ENCODE data around the gene ZNF529. TPM values are rescaled to one million over a fixed set of nuclear protein-coding genes. Genes with fewer than 3 reads are reported as not detected.

Gene ZNF529
- total RNA-seq, 1 donor from 2014 or later, result 19.7 TPM

DNA sequence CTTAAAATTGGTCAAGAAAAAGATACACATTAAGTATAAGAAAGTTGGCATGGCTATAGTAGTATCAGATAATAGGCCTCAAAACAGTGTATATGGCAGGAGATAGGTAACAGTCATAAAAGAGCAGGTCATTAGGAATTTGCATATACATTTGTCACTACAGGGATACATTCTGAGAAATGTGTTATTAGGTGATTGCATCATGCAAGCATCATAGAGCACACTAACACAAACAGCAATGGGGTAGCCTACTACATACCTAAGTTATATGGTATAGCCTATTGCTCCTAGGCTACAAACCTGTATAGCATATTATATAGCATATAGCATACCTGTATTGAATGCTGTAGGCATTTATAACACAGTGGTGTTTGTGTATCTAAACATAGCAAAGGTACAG lies 6.2 kb upstream of the ZNF529 start:
- peaks cover 9% of the 10 kb centered on the region for H3K4me1 Mint-ChIP-seq (ENCODE audit: low read depth)
- peaks cover 31% of the 10 kb centered on the region for H3K36me3 Mint-ChIP-seq (ENCODE audit: insufficient read depth)
- H3K27me3 Mint-ChIP-seq, result no peaks in the 10 kb centered on the region
- no peak overlapping the region for H3K27ac Mint-ChIP-seq
- H3K9me3 Mint-ChIP-seq (ENCODE audit: low read depth), result peaks cover 3% of the 10 kb centered on the region
- TF ChIP-seq, protein P1, sequence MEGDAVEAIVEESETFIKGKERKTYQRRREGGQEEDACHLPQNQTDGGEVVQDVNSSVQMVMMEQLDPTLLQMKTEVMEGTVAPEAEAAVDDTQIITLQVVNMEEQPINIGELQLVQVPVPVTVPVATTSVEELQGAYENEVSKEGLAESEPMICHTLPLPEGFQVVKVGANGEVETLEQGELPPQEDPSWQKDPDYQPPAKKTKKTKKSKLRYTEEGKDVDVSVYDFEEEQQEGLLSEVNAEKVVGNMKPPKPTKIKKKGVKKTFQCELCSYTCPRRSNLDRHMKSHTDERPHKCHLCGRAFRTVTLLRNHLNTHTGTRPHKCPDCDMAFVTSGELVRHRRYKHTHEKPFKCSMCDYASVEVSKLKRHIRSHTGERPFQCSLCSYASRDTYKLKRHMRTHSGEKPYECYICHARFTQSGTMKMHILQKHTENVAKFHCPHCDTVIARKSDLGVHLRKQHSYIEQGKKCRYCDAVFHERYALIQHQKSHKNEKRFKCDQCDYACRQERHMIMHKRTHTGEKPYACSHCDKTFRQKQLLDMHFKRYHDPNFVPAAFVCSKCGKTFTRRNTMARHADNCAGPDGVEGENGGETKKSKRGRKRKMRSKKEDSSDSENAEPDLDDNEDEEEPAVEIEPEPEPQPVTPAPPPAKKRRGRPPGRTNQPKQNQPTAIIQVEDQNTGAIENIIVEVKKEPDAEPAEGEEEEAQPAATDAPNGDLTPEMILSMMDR (IDR thresholded peaks at IDR 0.05; ENCODE audit: unreplicated experiment), result no peak
- no peak overlapping the region for H3K4me3 Mint-ChIP-seq (ENCODE audit: low read depth)
- no peak for DNase-seq (ENCODE audit: low spot score, unreplicated experiment)

DNA sequence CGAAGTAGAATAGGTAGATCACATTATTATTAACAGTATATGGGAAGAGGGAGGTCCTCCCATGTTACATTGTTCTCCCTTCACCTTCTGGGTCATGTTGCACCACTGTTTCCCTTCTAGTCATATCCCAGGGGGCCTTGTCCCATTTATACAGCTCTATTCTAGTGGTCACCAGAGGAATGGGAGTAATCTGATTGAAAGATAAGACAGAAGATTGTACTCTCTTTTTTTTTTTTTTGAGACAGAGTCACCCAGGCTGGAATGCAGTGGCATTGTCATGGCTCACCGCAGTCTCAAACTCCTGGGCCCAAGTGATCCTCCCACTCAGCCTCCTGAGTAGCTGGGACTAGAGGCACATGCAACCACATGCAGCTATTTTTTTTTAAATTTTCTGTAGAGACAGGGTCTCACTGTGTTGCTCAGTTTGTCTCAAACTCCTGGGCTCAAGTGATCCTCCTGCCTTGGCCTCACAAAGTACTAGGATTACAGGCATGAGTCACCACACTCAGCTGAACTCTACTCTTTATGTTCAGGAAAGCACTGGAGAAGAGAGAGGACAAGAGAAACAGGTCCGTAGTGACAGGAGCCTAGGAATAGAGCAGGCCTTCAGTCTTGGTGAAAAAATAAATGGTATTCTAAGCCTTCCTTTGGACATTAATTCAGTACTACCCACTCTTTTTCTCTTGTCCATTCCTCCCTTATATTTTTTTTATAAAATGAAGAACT lies 4.3 kb upstream of the ZNF529 start:
- H3K4me3 Mint-ChIP-seq (ENCODE audit: low read depth), result no peak overlapping the region
- H3K4me1 Mint-ChIP-seq (ENCODE audit: low read depth), result peaks cover 17% of the 10 kb centered on the region
- H3K9me3 Mint-ChIP-seq (ENCODE audit: low read depth), result peaks cover 3% of the 10 kb centered on the region
- H3K27ac Mint-ChIP-seq, result no peak overlapping the region
- DNase-seq (ENCODE audit: low spot score, unreplicated experiment), result no peak
- H3K27me3 Mint-ChIP-seq, result no peaks in the 10 kb centered on the region
- TF ChIP-seq, protein P1 (IDR thresholded peaks at IDR 0.05; ENCODE audit: unreplicated experiment), result no peak
- peaks cover 31% of the 10 kb centered on the region for H3K36me3 Mint-ChIP-seq (ENCODE audit: insufficient read depth)

GRCh38 chr19:36574741-36575140 lies 1.6 kb upstream of the ZNF529 start:
- H3K9me3 Mint-ChIP-seq (ENCODE audit: low read depth), result no peaks in the 10 kb centered on the region

GRCh38 chr19:36573895-36574720 lies 1.0 kb upstream of the ZNF529 start:
- Mint-ChIP-seq H3K4me3 (ENCODE audit: low read depth) (peak overlapping the region; percentile 91), H3K27me3 (no peaks in the 10 kb centered on the region), H3K36me3 (ENCODE audit: insufficient read depth) (peaks cover 23% of the 10 kb centered on the region), H3K27ac (peak overlapping the region; percentile 98), H3K4me1 (ENCODE audit: low read depth) (peaks cover 25% of the 10 kb centered on the region), H3K9me3 (ENCODE audit: low read depth) (no peaks in the 10 kb centered on the region)
- TF ChIP-seq, protein P1 (IDR thresholded peaks at IDR 0.05; ENCODE audit: unreplicated experiment), result no peak
- DNase-seq (ENCODE audit: low spot score, unreplicated experiment), result no peak

More at GRCh38 chr19:36574741-36575140, 1.6 kb upstream of the ZNF529 start:
- no peak for DNase-seq (ENCODE audit: low spot score, unreplicated experiment)
- peaks cover 23% of the 10 kb centered on the region for H3K36me3 Mint-ChIP-seq (ENCODE audit: insufficient read depth)
- H3K4me1 Mint-ChIP-seq (ENCODE audit: low read depth), result peaks cover 25% of the 10 kb centered on the region
- no peaks in the 10 kb centered on the region for H3K27me3 Mint-ChIP-seq
- H3K4me3 Mint-ChIP-seq (ENCODE audit: low read depth), result peak overlapping the region; percentile 91
- TF ChIP-seq, protein P1 (IDR thresholded peaks at IDR 0.05; ENCODE audit: unreplicated experiment), result no peak
- H3K27ac Mint-ChIP-seq, result peak overlapping the region; percentile 98

DNA sequence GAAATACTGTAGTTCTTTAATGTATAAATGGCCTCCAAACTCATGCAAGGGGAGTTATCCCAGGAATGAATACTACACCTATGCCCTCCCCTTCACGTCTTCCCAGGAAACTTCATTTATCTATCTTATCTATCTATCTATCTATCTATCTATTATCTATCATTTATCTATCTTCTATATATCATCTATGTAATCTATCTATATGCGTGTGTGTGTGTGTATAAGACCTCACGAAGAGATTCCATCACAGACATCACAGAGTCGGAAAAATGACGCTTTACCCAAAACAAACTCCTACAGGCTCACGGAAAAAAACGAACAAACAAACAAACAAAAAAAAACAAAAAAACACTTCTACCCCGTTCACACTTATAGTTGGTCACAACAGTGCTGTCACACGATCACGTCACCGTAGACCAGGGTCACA lies 486 bp downstream of the ZNF529 start:
- H3K4me1 Mint-ChIP-seq (ENCODE audit: low read depth), result peaks cover 25% of the 10 kb centered on the region
- H3K36me3 Mint-ChIP-seq (ENCODE audit: insufficient read depth), result peaks cover 29% of the 10 kb centered on the region
- DNase-seq (ENCODE audit: low spot score, unreplicated experiment), result no peak
- peaks cover 4% of the 10 kb centered on the region for H3K9me3 Mint-ChIP-seq (ENCODE audit: low read depth)
- H3K27me3 Mint-ChIP-seq, result no peaks in the 10 kb centered on the region
- H3K27ac Mint-ChIP-seq, result peak overlapping the region; percentile 98
- TF ChIP-seq, protein P1 (IDR thresholded peaks at IDR 0.05; ENCODE audit: unreplicated experiment), result no peak
- H3K4me3 Mint-ChIP-seq (ENCODE audit: low read depth), result peak overlapping the region; percentile 91

All from progenitor cell of endocrine pancreas (in vitro differentiated cells).